WTC11 (cell line): ENCODE data around the gene KIAA0753.
"Not testable (repeated sequence)": the region's sequence is repeated elsewhere in the genome, so short reads cannot be mapped to it uniquely, and the experiment has no call there.

Experiments
- CREB1 ChIP-seq: sonication (generic); formaldehyde crosslinking; IDR thresholded peaks from 2 replicates; pipeline ENCODE4 v1.8.0; 2023; ENCODE audit warnings: mild to moderate bottlenecking, missing genetic modification reagents
- FOXP1 ChIP-seq: sonication (generic); formaldehyde crosslinking; IDR thresholded peaks from 2 replicates; pipeline ENCODE4 v1.8.0; 2022; ENCODE audit warnings: missing genetic modification reagents, mild to moderate bottlenecking, moderate library complexity, borderline replicate concordance
- JAZF1 ChIP-seq: fragments of 250-450 bp; sonication (Bioruptor Pico); IDR thresholded peaks from 2 replicates; pipeline ENCODE4 v1.9.0; 2021; ENCODE audit warnings: moderate library complexity, mild to moderate bottlenecking, inconsistent platforms
- NFYB ChIP-seq: sonication (generic); formaldehyde crosslinking; conservative IDR thresholded peaks from 2 replicates; pipeline ENCODE4 v1.8.0; 2022; ENCODE audit warnings: low read depth, missing genetic modification reagents
- RELA ChIP-seq: sonication (generic); formaldehyde crosslinking; IDR thresholded peaks from 2 replicates; pipeline ENCODE4 v1.8.1; 2022; ENCODE audit warnings: missing genetic modification reagents, mild to moderate bottlenecking, borderline replicate concordance
- USF1 ChIP-seq: sonication (generic); formaldehyde crosslinking; IDR thresholded peaks from 2 replicates; pipeline ENCODE4 v1.8.0; 2022; ENCODE audit warnings: mild to moderate bottlenecking, missing genetic modification reagents
- TF ChIP-seq, protein P1 (sequence below): fragments of 200-600 bp; IDR thresholded peaks from 2 replicates; pipeline ENCODE4 v1.8.0; 2022; ENCODE audit warnings: antibody characterized with exemption

GRCh38 chr17:6658411-6658810 is 17.9 kb upstream of the KIAA0753 start:
- TF ChIP-seq CREB1 (CRISPR knock-in tag); FOXP1 (CRISPR knock-in tag); USF1; NFYB (CRISPR knock-in tag); RELA (CRISPR knock-in tag); JAZF1 (CRISPR knock-in tag): not testable (repeated sequence)
- TF ChIP-seq, protein P1, sequence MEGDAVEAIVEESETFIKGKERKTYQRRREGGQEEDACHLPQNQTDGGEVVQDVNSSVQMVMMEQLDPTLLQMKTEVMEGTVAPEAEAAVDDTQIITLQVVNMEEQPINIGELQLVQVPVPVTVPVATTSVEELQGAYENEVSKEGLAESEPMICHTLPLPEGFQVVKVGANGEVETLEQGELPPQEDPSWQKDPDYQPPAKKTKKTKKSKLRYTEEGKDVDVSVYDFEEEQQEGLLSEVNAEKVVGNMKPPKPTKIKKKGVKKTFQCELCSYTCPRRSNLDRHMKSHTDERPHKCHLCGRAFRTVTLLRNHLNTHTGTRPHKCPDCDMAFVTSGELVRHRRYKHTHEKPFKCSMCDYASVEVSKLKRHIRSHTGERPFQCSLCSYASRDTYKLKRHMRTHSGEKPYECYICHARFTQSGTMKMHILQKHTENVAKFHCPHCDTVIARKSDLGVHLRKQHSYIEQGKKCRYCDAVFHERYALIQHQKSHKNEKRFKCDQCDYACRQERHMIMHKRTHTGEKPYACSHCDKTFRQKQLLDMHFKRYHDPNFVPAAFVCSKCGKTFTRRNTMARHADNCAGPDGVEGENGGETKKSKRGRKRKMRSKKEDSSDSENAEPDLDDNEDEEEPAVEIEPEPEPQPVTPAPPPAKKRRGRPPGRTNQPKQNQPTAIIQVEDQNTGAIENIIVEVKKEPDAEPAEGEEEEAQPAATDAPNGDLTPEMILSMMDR, result not testable (repeated sequence)
